Activated naive CD8-positive, alpha-beta T cell treated with anti-CD3 and anti-CD28 coated beads, Interleukin-2, amount 50 U/mL, for 16 hours (primary cell): ENCODE data around the gene HOXA1.

Source experiments
- DNase-seq: peaks from one replicate; pipeline ENCODE4 v3.0.0-alpha.2; 2020; ENCODE audit warnings: low read depth, low spot score

Gene HOXA1

DNA sequence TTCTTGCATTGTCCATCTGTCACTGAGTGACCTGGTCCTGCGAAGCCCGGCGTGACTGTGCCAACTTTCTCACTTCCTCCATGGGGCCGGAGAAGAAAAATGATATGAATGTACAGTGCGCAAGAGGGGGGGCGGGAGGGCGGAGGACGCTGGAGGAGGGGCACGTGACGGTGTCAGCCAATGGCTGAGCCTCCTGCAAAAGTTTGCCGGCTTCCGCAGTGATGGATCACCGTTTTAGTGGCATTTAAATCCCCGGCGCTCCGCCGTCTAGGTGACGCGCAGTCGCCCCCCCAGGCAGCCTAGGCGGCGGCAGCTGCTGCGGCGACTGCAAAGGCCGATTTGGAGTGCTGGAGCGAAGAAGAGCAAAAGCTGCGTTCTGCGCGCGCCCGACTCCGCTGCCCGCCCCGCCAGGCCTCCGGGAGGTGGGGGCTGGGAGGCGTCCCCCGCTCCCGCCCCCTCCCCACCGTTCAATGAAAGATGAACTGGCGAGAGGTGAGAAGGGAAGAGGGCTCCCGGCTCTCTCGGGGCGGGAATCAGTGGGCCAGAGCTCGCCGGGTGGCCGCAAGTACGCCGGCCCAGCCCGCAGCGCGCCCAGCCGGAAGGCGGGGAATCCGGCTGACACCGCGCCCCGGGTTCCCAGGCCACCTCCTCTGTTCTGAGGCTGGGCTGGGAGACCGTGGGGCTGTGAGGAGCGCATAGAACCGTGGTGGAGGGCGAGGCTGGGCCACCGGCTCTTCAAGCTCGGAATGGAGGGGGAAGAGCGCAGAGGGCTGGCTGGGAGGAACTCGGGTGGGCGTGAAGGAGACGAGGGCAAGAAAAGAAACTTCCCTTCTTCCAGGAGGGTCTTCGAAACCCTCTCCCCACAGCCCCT is at the start of gene HOXA1:
TSS of gene HOXA1 (minus strand) at position 104 of the 871 bp plus-strand sequence. CDS start at position 16, 88 bp downstream.
- peak; percentile 32 for DNase-seq

DNA sequence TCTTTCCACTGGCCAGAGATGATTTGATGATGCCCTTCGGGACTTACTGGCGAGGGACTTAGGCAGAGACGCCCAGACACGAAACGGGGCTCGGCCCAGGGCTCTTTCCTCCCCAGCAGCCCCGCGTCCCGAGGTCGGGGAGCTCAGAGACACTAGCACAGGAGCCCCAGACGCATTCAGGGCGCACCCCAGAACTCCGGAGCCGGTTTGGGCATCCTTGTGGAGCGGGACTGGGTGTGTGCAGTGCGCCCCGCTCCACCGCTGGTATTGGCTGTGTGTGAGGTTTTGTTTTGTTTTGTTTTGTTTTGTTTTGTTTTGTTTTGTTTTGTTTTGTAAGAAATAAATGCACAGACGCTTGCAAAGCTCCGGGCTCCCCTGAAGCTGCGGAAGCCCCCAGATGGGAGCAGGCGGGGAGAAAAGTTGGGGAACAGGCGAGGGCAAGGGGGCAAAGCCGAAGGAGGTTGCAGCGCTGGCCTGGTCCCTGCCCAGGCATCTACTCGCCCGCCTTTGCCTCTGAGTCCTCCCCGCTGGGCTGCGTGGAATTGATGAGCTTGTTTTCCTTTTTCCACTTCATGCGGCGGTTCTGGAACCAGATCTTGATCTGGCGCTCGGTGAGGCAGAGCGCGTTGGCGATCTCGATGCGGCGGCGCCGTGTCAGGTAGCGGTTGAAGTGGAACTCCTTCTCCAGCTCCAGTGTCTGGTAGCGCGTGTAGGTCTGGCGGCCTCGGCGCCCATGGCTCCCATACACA is 49.5 kb upstream of the HOXA1 start:
- no peak for DNase-seq

DNA sequence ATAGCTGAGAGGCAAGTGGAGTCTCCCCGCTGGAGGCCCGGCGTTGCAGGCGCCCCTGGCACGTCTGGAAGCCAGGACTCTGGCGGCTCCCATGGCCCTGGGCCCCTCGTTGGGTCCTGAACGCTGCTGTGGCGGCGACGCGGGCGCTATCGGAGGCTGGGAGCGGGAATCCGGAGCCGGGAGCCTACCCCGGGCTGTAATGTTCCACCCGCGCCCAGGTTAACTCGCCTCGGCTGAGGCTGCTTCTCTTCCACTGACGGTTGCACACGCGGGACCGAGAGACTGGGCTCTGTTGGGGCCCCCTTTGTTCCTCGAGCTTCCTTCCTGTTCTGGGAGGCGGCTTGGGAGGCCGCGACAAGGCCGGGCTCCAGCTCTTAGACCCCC is 49.0 kb upstream of the HOXA1 start:
- DNase-seq, result no peak

DNA sequence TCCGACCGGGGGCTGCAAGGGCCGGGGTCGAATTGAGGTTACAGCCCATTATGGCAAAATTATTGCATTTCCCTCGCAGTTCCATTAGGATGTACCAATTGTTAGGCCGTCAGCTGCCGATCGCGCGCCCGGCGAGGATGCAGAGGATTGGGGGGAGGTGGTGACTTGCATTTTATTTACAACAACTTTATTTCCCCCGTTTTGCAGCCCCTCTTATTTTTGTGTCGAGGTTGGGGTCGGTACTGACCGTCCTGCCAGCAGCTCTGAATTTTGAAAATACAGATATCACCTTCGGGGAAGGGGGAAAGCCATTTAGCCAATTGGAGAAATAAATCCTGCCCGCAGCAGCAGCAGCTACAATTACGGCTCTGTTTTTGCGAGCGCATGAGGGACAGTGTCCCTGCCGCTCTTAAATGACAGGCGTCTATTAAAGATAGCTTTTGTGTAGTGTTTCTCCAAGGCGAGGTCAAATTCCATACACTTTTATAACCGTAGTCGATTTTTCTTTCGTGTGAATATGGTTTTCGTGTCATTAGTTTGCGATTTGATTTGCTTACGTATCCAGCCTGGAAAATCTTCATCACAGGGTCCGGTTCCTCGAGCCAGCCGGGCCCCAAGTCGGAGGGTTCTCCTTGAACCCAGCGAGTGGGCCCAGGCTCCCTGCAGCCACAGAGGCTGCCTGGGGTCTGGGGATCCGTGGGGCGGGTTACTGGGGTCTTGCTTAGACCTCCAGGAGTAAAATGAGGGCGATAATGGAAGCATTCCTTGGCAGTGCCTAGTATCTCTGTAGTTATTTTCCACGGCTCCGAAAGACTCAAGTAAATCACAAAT is 48.4 kb upstream of the HOXA1 start:
- no peak for DNase-seq

DNA sequence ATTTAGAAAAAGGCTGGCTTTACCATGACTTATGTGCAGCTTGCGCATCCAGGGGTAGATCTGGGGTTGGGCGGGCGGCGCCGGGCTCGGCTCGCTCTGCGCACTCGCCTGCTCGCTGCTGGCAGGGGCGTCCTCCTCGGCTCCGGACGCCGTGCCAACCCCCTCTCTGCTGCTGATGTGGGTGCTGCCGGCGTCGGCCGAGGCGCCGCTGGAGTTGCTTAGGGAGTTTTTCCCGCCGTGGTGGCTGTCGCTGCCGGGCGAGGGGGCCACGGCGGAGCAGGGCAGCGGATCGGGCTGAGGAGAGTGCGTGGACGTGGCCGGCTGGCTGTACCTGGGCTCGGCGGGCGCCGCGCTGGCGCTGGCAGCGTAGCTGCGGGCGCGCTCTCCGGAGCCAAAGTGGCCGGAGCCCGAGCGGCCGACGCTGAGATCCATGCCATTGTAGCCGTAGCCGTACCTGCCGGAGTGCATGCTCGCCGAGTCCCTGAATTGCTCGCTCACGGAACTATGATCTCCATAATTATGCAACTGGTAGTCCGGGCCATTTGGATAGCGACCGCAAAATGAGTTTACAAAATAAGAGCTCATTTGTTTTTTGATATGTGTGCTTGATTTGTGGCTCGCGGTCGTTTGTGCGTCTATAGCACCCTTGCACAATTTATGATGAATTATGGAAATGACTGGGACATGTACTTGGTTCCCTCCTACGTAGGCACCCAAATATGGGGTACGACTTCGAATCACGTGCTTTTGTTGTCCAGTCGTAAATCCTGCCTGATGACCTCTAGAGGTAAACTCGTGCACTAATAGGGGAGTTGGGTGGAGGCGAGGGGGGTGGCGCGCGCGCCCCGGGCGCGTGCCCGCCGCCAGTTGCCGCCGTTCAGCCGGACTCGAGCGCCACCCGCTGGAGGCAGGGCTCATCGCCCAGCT is 47.5 kb upstream of the HOXA1 start, which contains the start of gene HOXA5:
TSS of gene HOXA5 (minus strand) at position 659 of the 927 bp plus-strand sequence. CDS start at position 585, 74 bp downstream.
- DNase-seq, result no peak

DNA sequence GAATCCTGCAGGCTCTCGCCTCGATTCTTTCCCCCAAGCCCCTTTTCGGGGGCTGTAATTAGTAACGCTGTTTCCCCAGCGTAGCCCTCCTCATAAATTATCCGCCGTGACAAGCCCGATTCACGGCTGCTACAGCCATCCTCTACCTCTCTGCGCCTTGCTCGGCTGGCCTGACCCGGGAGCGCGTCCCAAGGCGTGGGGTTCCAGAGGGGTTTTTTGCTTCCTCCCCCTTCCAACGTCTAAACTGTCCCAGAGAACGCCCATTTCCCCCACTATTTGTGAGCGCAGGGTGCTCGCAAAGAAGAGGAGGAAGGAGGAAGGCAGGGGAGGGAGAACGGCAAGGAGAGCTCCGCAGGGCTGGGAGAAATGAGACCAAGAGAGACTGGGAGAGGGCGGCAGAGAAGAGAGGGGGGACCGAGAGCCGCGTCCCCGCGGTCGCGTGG is 46.8 kb upstream of the HOXA1 start:
- no peak for DNase-seq

DNA sequence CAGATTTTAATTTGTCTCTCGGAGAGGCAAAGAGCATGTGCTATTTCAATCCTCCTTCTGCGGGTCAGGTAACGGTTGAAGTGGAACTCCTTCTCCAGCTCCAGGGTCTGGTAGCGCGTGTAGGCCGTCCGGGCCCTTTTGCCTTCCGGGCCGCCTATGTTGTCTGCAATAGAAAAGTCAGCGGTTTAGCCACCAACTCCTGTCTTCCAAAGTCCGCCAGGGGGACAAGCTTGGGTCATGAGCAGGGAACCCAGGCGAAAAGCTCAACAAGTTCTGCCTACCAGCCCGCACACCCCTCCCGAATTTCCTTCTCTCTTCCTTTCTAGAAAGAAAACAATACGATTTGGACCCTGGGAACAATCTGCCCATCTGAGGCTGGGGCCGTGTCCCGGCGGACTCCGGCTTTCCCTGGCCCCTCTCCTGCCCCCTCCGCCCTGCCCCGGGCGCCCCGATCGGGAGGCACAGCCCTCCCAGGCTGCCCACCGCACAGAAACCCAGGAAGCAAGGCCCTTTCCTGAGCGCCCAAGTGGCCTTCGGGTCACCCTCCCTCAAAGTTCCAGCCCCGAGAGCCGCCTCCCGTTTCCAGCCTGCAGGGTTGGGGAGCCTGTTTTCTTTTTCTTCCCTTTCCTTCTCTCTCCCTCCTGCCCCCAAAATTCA is 46.3 kb upstream of the HOXA1 start:
- no peak for DNase-seq

DNA sequence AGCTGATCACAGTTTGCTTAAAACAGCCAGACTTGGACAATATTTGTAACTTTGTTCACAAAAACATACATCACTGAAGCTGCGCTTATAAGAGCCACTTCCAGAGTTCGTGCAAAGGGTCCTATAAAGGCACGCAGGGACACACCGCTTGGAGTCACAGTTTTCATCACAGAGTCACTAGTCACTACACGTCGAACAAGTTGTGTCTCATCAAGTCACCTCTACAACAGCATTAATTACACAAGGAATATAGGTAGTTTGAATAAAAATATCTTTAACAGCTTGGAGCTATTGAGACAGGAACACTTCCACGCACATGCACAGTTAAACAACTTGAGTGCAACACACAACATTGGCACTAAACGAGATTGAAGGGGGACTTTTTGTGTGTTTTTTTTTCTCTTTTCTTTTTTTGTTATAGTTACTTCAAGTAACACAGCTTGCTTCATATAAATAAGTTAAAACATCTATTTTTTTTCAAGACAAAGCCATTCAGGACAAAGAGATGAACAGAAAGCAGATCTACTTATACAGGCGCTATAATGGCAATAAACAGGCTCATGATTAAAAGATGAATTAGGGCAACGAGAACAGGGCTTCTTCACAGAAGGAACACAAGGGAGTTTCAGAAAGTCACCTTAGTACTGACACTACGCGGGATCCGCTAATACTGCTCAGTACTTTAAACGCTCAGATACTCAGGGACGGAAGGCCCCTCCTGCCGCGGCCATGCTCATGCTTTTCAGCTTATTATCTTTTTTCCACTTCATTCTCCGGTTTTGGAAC is 45.5 kb upstream of the HOXA1 start:
- no peak for DNase-seq

DNA sequence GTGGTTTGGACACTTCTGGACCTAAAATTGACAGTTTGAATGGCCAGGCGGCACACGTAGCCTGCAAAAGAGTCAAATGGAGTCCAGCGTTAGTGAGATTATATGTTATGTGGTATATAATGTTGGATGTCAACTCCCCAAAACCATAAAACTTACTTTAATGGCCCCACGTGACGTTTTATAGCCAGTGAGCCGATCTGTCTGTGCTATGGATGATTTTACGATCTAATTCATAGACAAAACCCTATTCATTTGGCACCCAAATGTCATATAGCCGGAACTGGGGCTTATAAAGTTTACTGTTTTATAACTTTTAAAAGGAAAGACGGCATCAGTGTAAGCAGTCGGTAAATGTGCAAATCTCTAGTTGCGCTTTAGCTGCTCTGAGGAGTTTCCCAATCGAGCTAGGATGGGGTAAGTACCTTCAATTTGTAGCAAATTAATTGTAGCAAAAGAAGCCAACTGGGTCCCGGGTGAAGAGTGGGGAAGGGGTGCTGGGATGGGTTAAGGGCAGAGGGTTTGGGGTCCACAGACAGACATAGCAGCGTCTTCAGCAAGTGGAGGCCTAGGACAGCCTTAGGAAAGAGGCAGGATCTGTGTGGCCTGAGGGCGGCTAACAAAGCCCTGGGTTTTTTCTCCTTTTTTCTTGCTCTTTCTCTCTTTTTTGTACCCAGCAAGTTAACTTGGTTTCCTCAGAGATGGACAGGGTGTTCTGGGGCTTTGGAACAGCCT is 44.5 kb upstream of the HOXA1 start:
- no peak for DNase-seq

DNA sequence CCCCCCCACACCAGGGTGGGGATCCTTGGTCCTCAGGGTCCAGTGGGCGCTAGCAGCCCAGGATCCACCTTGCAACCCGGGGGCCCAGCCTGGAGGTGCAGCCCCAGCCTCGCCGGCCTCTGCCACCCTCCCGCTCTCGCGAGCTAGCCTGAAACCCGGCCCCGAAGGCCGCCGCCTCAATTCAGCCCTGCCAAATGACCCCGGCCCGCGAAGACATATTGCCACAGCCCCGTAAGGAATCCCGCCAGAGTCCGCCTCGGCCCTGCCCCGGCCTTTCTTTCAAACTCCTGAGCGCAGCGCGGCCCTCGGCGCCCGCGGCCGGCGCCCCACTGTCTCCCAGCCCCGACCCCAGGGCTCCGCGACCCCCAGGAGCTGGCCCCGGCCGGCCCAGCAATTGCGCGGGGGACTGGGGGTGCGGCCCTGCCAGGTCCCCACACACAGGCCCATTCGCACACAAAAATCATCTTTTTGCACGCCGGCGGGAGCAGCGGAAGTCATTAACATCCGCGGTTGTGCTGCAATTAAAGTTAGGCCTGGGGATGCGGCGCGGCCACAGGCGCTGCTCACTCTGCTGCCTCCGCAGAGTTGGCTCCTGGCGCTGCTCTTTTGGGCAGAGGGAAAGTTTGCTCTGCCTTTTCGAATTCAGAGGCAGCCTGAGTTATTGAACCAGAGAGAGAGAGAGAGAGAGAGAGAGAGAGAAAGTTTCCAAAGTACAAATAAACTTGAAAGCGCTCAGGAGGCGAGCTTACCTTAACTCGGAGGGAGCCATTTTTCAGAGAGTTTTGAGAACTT is 43.7 kb upstream of the HOXA1 start:
- DNase-seq, result no peak

DNA sequence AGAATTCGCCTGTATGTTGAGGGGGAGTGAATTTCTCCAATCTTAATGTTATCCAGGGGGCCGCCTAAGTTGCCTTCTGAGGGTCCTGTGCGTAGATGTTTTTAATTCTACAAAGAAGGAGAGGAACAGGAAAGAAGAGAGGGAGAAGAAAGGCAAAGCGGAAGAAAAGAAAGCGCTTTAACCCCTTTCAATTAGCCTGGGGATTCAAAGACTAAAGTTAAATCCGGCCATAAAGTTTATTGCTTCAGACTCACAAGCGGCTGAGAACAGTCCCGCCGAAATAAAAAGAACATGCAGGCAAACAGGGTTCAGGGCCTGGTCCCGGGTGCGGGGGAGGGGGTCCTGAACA is 43.2 kb upstream of the HOXA1 start:
- DNase-seq, result no peak

DNA sequence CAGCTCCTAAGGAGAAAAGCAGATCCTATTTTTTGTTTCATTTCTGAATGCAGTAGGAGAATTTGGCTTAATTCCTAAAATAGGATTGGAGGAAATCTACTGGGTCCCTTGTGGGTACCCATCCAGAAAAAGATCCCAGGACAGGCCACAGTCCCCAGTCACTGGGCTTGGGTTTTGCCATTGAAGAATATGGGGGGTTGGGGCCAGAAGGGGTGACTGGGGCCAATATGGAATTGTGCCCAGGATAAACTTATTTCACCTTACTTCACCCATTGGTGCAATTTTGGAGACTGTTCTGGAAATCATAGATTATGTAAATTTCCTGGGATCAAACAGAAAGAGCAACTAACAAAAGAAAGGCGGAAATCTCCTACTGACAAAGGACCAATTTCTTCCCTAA is 42.7 kb upstream of the HOXA1 start:
- no peak for DNase-seq

DNA sequence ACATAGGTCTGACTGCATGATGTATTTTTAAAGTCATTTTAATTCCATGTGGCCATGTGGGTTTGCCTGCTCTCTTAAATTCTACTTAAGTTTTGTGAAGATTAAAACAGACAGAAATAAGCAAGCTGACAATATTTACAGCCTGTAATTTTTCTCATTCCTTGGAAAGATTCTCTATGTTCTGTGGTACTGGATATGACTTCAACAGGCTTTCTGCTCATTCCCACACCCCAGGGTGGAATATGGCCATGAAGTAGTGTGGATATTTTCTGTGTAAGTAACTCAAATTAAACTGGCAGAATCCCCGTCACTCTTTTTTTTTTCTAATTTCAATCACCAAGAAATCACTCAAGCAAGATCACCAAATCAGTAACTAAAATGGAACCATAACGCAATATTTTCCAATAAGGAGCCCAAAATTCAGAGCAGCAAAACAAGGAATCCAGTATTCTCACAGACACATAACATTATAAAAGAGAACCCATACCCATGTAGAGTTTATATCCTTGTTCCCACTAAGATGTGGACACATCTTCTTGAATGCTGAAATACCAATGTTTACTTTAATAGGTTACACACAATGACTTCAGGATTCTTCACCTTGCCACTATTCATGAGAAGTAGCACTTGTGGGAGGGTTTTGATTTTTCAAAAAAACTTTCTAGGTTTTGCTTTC is 42.0 kb upstream of the HOXA1 start:
- DNase-seq, result no peak

DNA sequence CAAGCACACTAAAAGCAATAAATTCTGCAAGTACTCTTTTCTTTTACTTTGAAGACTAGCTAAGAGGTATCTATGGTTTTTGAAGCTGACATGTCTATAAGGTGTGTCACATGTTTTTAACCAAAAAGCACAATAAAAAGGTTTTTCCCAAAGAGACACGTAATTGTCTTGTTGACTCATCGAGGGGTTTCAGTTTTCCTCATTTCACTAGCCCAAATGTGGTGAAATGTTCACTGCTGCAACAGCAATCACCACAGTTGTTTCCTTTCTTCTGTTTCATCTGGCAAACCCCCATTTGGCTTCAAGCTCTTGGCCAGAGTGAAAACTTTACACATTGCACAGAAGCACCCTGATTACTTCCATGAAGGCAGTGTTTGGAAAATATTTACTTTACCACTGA is 38.6 kb upstream of the HOXA1 start:
- DNase-seq, result no peak

DNA sequence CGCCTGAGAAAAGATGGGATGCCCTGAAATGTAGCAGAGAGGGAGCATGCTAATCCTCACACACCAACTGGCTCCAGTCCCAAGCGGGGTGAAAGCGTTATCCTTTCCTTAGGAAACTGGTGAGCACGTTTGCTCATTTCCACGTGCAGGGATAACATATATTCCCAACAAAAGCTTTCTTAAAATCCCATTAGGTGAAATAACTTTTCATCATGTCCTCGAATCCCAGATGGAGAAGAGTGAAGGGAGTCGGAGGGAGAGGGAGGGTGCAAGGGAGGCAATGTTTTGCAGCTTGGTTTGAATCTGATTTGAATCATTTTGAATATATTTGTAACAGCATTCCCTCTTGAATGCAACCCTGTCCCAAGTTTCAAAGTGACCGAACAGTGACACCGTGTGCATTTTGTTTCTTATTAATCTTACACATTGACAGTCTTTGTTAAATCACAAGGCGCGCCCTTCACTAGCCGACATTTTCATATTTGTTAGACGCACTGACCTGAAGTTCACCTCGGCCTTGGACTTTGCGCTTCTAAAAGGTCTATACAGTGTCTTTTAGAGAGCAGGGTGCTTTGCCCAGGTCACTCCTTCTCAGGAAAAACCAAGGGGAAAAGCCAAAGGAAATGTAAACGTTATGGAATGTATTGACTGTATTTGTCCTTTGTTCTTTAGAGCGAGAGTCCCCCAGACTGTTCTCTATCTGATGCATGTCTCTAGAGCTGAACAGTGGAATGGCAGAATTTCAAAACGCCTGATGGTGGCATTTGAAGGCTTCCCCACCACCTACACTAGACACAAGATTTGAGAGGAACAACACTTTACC is 37.8 kb upstream of the HOXA1 start:
- DNase-seq, result no peak

DNA sequence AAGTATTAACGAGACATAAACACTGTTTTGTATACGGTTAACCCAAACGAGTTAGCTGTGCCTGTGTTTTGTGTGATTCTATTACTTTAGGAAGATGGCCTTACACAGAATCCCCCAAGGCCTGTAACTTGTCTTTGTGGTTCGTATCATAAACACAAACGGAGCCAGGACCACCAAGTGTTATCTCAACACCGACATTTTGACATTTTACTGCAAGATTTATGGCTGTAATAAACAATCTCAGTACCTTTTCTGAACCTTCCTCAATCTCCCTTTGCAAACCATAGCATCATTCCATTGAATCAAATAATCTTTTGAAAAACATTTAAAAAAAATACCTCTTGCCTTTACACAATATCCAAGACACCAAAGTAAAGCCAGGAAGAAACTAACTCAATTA is 37.2 kb upstream of the HOXA1 start:
- no peak for DNase-seq

DNA sequence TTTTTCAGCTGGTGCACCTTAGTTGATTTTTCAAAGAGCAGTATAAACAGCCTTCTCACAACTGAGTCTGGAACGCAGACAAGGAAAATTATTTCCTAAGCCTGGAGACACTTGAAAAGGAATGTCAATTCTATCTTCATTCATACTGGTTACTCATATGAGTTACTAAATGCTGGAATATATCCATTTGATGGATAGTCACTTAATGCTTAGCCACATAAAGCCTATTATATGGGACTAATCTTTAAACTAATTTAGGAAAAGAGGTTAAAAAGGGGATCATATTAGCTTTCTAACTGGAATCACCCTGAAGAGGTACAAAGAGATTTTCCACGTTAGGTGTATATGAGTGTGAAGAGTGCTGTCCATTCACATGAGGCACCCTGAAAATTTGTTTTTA is 36.4 kb upstream of the HOXA1 start:
- DNase-seq, result no peak
